SK-N-SH treated with all-trans-retinoic acid at 6 μM for 48 hours (cell line): Measurements from ENCODE around the gene DEPDC4.
"Not testable (repeated sequence)": the region's sequence is repeated elsewhere in the genome, so short reads cannot be mapped to it uniquely, and the experiment has no call there.

ENCODE experiments used
- ATAC-seq: fragments of 200-7000 bp; cut with Tn5 transposase; 3 replicates; pipeline ENCODE4 v1.9.1; 2020; ENCODE audit warnings: mild to moderate bottlenecking, moderate library complexity
- ARNTL ChIP-seq: fragments of 450-650 bp; formaldehyde crosslinking; IDR thresholded peaks from 2 replicates; pipeline ENCODE4 v1.5.0; 2020; ENCODE audit warnings: low read depth, mild to moderate bottlenecking, moderate library complexity, borderline replicate concordance
- BACH2 ChIP-seq: fragments of 250-450 bp; sonication (Bioruptor Pico); IDR thresholded peaks from 2 replicates; pipeline ENCODE4 v1.9.0; 2021; ENCODE audit warnings: mild to moderate bottlenecking, borderline replicate concordance
- CREB5 ChIP-seq: fragments of 250-450 bp; sonication (Bioruptor Pico); IDR thresholded peaks from 2 replicates; pipeline ENCODE4 v1.5.1; 2020; ENCODE audit warnings: low read depth, mild to moderate bottlenecking, moderate library complexity
- CSDC2 ChIP-seq: fragments of 250-450 bp; sonication (Bioruptor Pico); IDR thresholded peaks from 2 replicates; pipeline ENCODE4 v1.5.0; 2020; ENCODE audit warnings: mild to moderate bottlenecking, moderate library complexity
- CSRNP3 ChIP-seq: fragments of 250-450 bp; sonication (Bioruptor Pico); IDR thresholded peaks from 2 replicates; pipeline ENCODE4 v1.5.1; 2021; ENCODE audit warnings: mild to moderate bottlenecking, moderate library complexity
- ESRRG ChIP-seq: fragments of 250-450 bp; sonication (Bioruptor Pico); IDR thresholded peaks from 2 replicates; pipeline ENCODE4 v1.6.1; 2021; ENCODE audit warnings: mild to moderate bottlenecking
- GLIS3 ChIP-seq: fragments of 250-450 bp; sonication (Bioruptor Pico); IDR thresholded peaks from 2 replicates; pipeline ENCODE4 v1.5.0; 2020; ENCODE audit warnings: mild to moderate bottlenecking, moderate library complexity
- ISL1 ChIP-seq: fragments of 250-450 bp; sonication (Bioruptor Pico); IDR thresholded peaks from 2 replicates; pipeline ENCODE4 v2.1.2; 2022; ENCODE audit warnings: mild to moderate bottlenecking, moderate library complexity
- OSR1 ChIP-seq: fragments of 250-450 bp; sonication (Bioruptor Pico); IDR thresholded peaks from 2 replicates; pipeline ENCODE4 v1.8.0; 2022; ENCODE audit warnings: moderate library complexity, mild to moderate bottlenecking, inconsistent platforms
- PATZ1 ChIP-seq: fragments of 250-450 bp; sonication (Bioruptor Pico); IDR thresholded peaks from 2 replicates; pipeline ENCODE4 v1.8.0; 2020; ENCODE audit warnings: mild to moderate bottlenecking, moderate library complexity, borderline replicate concordance
- POU6F1 ChIP-seq: fragments of 250-450 bp; sonication (Bioruptor Pico); IDR thresholded peaks from 2 replicates; pipeline ENCODE4 v1.8.0; 2021; ENCODE audit warnings: low read depth, mild to moderate bottlenecking, moderate library complexity, borderline replicate concordance
- PPARA ChIP-seq: fragments of 250-450 bp; sonication (Bioruptor Pico); IDR thresholded peaks from 2 replicates; pipeline ENCODE4 v1.5.0; 2020; ENCODE audit warnings: mild to moderate bottlenecking, borderline replicate concordance
- RARB ChIP-seq: fragments of 250-450 bp; sonication (Bioruptor Pico); IDR thresholded peaks from 2 replicates; pipeline ENCODE4 v1.8.0; 2021; ENCODE audit warnings: mild to moderate bottlenecking, moderate library complexity
- SNAI2 ChIP-seq: fragments of 250-450 bp; sonication (Bioruptor Pico); IDR thresholded peaks from 2 replicates; pipeline ENCODE4 v1.5.0; 2020; ENCODE audit warnings: mild to moderate bottlenecking, moderate library complexity
- TCF4 ChIP-seq: fragments of 250-450 bp; sonication (Bioruptor Pico); IDR thresholded peaks from 2 replicates; pipeline ENCODE4 v1.8.0; 2021; ENCODE audit warnings: mild to moderate bottlenecking, moderate library complexity, borderline replicate concordance
- TSHZ2 ChIP-seq: fragments of 250-450 bp; sonication (Bioruptor Pico); IDR thresholded peaks from 2 replicates; pipeline ENCODE4 v1.5.0; 2020; ENCODE audit warnings: mild to moderate bottlenecking, moderate library complexity
- ZC3H10 ChIP-seq: fragments of 250-450 bp; sonication (Bioruptor Pico); IDR thresholded peaks from 2 replicates; pipeline ENCODE4 v1.5.1; 2021; ENCODE audit warnings: mild to moderate bottlenecking, moderate library complexity
- ZFP3 ChIP-seq: fragments of 250-450 bp; sonication (Bioruptor Pico); IDR thresholded peaks from 2 replicates; pipeline ENCODE4 v1.5.0; 2020; ENCODE audit warnings: mild to moderate bottlenecking, moderate library complexity
- ZFP30 ChIP-seq: fragments of 450-650 bp; formaldehyde crosslinking; IDR thresholded peaks from 2 replicates; pipeline ENCODE4 v1.5.0; 2022; ENCODE audit warnings: mild to moderate bottlenecking, moderate library complexity
- ZNF565 ChIP-seq: fragments of 450-650 bp; formaldehyde crosslinking; conservative IDR thresholded peaks from 2 replicates; pipeline ENCODE4 v1.5.0; 2020; ENCODE audit warnings: low read depth, mild to moderate bottlenecking, moderate library complexity
- ZNF70 ChIP-seq: fragments of 450-650 bp; formaldehyde crosslinking; IDR thresholded peaks from 2 replicates; pipeline ENCODE4 v1.5.0; 2020; ENCODE audit warnings: mild to moderate bottlenecking, moderate library complexity
- ZNF8 ChIP-seq: fragments of 450-650 bp; formaldehyde crosslinking; IDR thresholded peaks from 2 replicates; pipeline ENCODE4 v1.5.0; 2020; ENCODE audit warnings: mild to moderate bottlenecking, moderate library complexity

Gene DEPDC4

GRCh38 chr12:100302081-100302480 is 35.2 kb upstream of the DEPDC4 start:
- ATAC-seq = no peak
- TF ChIP-seq SNAI2 (no peak), GLIS3 (CRISPR knock-in tag) (no peak), ZFP3 (no peak), ISL1 (CRISPR knock-in tag) (no peak), CSRNP3 (CRISPR knock-in tag) (no peak), ESRRG (CRISPR knock-in tag) (no peak), CREB5 (CRISPR knock-in tag) (no peak), BACH2 (CRISPR knock-in tag) (no peak), ARNTL (CRISPR knock-in tag) (no peak), ZNF8 (no peak), OSR1 (CRISPR knock-in tag) (no peak), ZC3H10 (CRISPR knock-in tag) (no peak), POU6F1 (CRISPR knock-in tag) (no peak), CSDC2 (CRISPR knock-in tag) (no peak)

- TF ChIP-seq CSRNP3 (CRISPR knock-in tag) (no peak), SNAI2 (no peak), PATZ1 (no peak), TSHZ2 (CRISPR knock-in tag) (no peak)
Observed at GRCh38 chr12:100295764-100296555, 29.1 kb upstream of the DEPDC4 start.

GRCh38 chr12:100294366-100294765 is 27.5 kb upstream of the DEPDC4 start:
- not testable (repeated sequence) for ATAC-seq

More at GRCh38 chr12:100295764-100296555, 29.1 kb upstream of the DEPDC4 start:
- peak; percentile 63 for ATAC-seq

- ATAC-seq = no peak
- TF ChIP-seq PPARA = no peak
- TF ChIP-seq ZNF565 (CRISPR knock-in tag) = no peak
- TF ChIP-seq ZNF70 = no peak
- no peak for TF ChIP-seq PATZ1
- TF ChIP-seq SNAI2 = no peak
- no peak for TF ChIP-seq ZC3H10 (CRISPR knock-in tag)
- no peak for TF ChIP-seq ARNTL (CRISPR knock-in tag)
- TF ChIP-seq ISL1 (CRISPR knock-in tag) = no peak
- TF ChIP-seq RARB = no peak
- no peak for TF ChIP-seq TCF4 (CRISPR knock-in tag)
- no peak for TF ChIP-seq POU6F1 (CRISPR knock-in tag)
- no peak for TF ChIP-seq ZFP30 (CRISPR knock-in tag)
Observed at GRCh38 chr12:100293017-100293416, 26.1 kb upstream of the DEPDC4 start.
